GM12872 (cell line): Measurements from ENCODE around the gene RSPH9.

Source experiments
- TF ChIP-seq, protein P1 (sequence below): IDR thresholded peaks from 3 replicates; pipeline ENCODE4 v1.5.1; 2011; ENCODE audit warnings: low read depth, mild to moderate bottlenecking, low read length, moderate library complexity; ENCODE audit not compliant: insufficient read depth

RSPH9 gene

DNA sequence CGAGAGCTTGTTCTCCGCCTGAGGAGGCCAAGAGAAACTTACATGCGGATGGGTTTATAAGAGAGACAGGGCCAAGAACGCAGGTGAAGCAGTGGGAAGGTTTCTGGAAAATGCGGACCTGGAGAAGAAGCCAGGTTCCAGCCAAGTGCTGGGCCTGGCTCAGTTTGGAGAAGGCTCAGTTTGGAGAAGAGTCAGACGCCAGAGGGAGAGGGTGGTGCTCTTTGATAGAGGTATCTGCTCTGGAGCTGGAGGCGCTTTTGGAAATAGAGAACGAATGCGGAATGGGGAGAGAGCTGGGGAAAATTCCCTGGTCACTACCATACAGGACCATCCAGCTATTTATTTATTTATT lies 753 bp downstream of the RSPH9 start:
- TF ChIP-seq, protein P1, sequence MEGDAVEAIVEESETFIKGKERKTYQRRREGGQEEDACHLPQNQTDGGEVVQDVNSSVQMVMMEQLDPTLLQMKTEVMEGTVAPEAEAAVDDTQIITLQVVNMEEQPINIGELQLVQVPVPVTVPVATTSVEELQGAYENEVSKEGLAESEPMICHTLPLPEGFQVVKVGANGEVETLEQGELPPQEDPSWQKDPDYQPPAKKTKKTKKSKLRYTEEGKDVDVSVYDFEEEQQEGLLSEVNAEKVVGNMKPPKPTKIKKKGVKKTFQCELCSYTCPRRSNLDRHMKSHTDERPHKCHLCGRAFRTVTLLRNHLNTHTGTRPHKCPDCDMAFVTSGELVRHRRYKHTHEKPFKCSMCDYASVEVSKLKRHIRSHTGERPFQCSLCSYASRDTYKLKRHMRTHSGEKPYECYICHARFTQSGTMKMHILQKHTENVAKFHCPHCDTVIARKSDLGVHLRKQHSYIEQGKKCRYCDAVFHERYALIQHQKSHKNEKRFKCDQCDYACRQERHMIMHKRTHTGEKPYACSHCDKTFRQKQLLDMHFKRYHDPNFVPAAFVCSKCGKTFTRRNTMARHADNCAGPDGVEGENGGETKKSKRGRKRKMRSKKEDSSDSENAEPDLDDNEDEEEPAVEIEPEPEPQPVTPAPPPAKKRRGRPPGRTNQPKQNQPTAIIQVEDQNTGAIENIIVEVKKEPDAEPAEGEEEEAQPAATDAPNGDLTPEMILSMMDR = no peak

DNA sequence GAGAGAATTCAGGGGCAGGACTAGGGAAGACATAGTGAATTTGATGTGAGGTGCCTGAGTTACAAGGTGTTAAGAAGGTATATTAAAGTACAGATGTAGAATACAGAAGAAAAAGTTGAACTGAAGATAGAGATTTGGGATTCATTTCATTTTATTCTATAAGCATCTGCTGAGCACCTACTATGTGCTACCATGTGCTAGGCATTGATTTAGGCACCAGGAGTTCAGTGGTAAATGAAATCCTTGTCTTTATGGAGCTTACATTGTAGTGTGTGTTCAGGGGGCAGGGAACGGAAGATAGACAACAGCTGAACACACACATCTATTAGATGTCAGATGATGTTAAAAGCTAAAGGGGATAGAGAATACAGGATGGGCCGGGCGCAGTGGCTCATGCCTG lies 2.8 kb downstream of the RSPH9 start:
- TF ChIP-seq, protein P1 = no peak

DNA sequence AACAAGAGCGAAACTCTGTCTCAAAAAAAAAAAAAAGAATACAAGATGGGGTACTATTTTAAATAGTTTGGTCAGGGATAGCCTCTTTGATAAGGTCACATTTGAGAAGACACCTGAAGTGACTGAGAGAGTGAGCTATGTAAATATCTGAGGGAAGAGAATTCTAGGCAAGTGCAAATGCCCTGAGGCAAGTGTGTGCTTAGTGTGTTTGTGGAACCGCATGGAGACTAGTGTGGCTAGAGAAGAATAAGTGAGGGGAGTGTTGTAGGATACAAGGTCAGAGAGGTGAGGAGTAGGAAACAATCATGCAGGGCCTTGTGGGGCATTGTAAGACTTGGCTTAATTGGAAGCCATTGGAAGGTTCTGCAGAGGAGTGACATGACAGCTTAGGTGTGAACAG lies 3.4 kb downstream of the RSPH9 start:
- TF ChIP-seq, protein P1 = no peak

DNA sequence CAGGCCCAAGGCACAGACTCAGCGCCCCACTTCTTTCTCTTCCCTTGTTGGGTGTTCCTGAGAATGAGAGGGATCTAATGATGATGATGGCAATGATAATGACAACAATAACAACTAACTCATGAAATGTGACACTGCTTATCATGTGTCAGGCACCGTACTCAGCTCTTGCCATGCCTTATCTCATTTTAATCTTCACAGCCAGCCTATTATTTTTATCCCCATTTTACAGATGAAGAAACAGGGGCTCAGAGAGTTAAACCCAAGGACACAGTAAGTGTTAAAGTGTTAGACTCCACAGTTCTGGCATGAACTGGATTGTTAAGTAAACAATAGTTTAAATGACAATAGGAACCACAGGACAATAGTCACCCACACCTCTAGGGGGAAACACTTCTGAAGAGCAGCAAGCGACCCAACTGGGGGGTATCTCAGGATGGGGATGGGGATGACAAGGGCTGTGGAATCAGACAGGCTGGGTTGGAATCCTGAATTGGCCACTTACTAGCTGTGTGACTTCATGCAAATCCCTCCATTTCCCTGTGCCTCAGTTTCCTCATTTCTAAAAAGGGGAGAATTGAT lies 12.5 kb downstream of the RSPH9 start:
- TF ChIP-seq, protein P1 = peak; percentile 18; the same call in 1 of the 3 replicates

DNA sequence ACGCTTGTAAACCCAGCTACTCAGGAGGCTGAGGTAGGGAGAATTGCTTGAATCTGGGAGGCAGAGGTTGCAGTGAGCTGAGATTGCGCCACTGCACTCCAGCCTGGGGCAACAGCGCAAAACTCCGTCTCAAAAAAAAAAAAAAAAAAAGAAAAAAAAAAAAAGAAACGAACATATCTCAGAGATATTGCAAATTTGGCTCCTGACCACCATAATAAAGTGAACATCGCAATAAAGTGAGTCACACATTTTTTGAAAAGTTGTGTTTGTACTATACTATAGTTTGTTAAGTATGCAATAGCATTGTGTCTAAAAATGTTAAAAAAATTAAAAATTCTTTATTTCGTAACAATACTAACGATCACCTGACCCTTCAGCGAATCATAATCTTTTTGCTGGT lies 13.3 kb downstream of the RSPH9 start:
- TF ChIP-seq, protein P1 = no peak

DNA sequence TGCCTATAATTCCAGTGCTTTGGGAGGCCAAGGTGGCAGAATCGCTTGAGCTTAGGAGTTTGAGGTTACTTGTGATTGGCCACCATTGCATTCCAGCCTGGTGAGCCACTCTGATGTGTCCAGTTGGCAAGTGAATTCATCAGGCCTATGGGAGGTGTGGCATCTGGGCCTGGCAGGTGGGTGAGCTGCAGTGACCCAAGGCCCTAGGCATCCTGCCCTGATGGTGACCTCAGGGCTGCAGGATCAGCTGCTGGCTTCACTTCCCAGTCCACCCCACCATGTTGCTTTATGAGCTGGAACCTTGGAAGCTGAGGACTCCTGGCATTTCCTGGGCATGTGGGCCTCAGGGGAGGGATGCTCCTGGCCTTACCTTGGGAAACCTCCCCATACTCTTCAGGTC lies 20.5 kb downstream of the RSPH9 start:
- TF ChIP-seq, protein P1 = no peak

DNA sequence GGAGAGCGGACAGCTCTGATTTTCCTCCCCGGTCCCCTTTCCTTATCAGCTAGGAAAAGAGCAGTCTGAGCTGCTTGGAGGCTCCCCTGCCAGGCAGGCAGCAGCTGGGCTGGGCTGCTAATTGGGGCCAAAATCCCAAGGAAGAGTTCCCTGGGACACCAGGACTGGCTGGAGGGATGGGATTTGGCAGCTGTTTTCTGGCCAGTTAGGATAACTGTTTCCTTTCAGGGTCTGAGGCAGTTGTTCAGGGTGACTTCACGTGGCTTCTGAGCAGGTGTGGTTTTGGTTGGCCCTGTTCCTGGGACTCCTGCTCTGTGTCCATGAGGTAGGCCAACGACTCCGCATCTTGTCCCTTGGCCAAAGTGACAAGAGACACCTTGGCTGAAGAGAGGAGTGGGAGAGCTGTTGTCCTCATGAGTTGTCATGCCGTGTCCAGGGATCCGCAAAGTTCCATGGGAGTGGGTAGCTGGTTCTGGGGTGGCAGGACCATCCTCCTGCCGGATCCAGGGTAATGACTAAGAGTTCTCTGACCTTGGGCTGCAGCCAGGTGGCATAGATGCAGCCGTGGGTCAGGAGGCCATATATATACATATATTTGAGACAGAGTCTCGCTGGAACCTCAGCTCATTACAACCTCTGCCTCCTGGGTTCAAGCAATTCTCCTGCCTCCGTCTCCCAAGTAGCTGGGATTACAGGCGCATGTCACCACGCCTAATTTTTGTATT lies 21.5 kb downstream of the RSPH9 start:
- TF ChIP-seq, protein P1 = no peak
